Psoas muscle (tissue), 8 donors: Measurements from ENCODE around the gene CRTAC1. TPM values are rescaled to one million over a fixed set of nuclear protein-coding genes. Genes with fewer than 3 reads are reported as not detected.

Experiments used
- ATAC-seq, 4 donors: fragments of 200-7000 bp; cut with Tn5 transposase; one replicate each; pipeline ENCODE4 v1.9.1; 2020; ENCODE audit warnings: moderate library complexity in 3 of 4, mild to moderate bottlenecking in 2 of 4
- DNase-seq, 2 donors: peaks; one replicate each; pipeline ENCODE4 v3.0.0-alpha.2; 2020
- H3K27ac ChIP-seq: fragments of 200-600 bp; one replicate; pipeline ENCODE4 v1.8.0; 2022
- H3K27me3 ChIP-seq, 3 donors: fragments of 200-600 bp in 1 of 3; one replicate each; pipeline versions ENCODE4 v1.6.1 to v1.8.0; 2013 to 2022; ENCODE audit warnings: low read length in 2 of 3, mild to moderate bottlenecking in 2 of 3, moderate library complexity in 1 of 3; ENCODE audit not compliant: insufficient read depth in 3 of 3
- H3K36me3 ChIP-seq, 2 donors: fragments of 200-600 bp in 1 of 2; one replicate each; pipeline versions ENCODE4 v1.6.1 to v1.8.0; 2013 to 2022; ENCODE audit warnings: low read depth in 1 of 2, mild to moderate bottlenecking in 1 of 2, moderate library complexity in 1 of 2; ENCODE audit not compliant: insufficient read depth in 1 of 2
- H3K4me1 ChIP-seq: fragments of 200-600 bp; one replicate; pipeline ENCODE4 v1.8.0; 2022
- H3K4me3 ChIP-seq: fragments of 200-600 bp; one replicate; pipeline ENCODE4 v1.8.0; 2022; ENCODE audit warnings: mild to moderate bottlenecking
- H3K9me3 ChIP-seq: fragments of 200-600 bp; one replicate; pipeline ENCODE4 v1.8.0; 2022
- WGBS, 3 donors: extraction: QIAGEN DNeasy Blood & Tissue Kit; methylation state at CpG; one replicate each; pipeline versions ENCODE4 v1.1.6 to v1.1.7; 2013; 5-methylcytosine and 5-hydroxymethylcytosine counted together
- intact Hi-C, 2 donors: fragments of 100-400 bp; cut with DNase I; formaldehyde crosslinking; loops; one replicate each; pipeline versions ENCODE4 v1.11.0 to v1.14.2; 2022
- polyA plus RNA-seq, 3 donors: library from polyadenylated mRNA; stranded (reverse); fragments of 200-250 nt; gene quantifications; one replicate each; pipeline ENCODE4 v1.2.3, GENCODE V29; 2013
- total RNA-seq, 4 donors: library from RNA; stranded (reverse); fragmentation: NEBNext Ultra II Directional in 2 of 4; extraction: Animal tissue kit (Norgen Biotek cat#: 25700) in 2 of 4; gene quantifications; one replicate each; pipeline versions ENCODE4 v1.2.1 to v1.2.4, GENCODE V29; 2021 to 2023
- TF ChIP-seq, protein P1 (sequence below): fragments of 200-600 bp; IDR thresholded peaks from one replicate; pipeline ENCODE4 v1.8.0; 2022; ENCODE audit warnings: antibody characterized with exemption
- donor health status: healthy with polysubstance abuse.
- donor health status: DM: no; HTN: no; CAD: no; lungs with moderate emphysema.
- donor health status: Bipolar disorder and iron deficiency.
- donor health status: healthy.
- donor health status: DM: yes; HTN: yes; CAD: no.
- donor health status: DM: no; HTN: no; CAD: no.
- donor health status: DM: no; HTN: no; CAD: no.
- donor health status: DM: yes; HTN: yes; CAD: no.

Gene CRTAC1
- total and polyA plus RNA-seq, 7 donors: 0.07 to 0.93 (median 0.30) TPM

DNA sequence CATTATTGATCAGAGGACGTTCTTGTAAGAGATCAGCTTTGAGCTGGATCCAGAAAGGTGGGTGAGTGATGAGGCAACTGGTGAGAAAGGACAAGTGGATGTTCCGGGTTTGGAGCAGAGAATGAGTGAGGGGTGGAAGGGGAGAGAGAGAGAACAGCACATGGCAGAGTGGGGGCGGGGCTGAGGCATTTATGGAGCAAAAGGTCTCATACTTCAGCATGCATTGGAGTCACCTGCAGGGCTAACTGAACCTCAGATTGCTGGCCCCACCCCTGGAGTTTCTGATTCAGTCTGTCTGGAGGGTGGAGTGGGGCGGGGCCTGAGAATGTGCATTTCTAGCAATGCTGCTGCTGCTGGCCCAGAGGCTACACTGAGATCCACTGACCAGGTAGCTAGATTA is 109.6 kb downstream of the CRTAC1 start:
- DNase-seq (no peak), ATAC-seq (no peak)
- Histone ChIP-seq H3K4me1 (peaks cover 3% of the 10 kb centered on the region), H3K9me3 (no peaks in the 10 kb centered on the region), H3K36me3 (no peaks in the 10 kb centered on the region), H3K27me3 (peaks cover 0 to 18% (median 0%) of the 10 kb centered on the region in 3 donors), H3K4me3 (no peak overlapping the region), H3K27ac (no peak overlapping the region)
- intact Hi-C loops: no loop called here
- TF ChIP-seq, protein P1, sequence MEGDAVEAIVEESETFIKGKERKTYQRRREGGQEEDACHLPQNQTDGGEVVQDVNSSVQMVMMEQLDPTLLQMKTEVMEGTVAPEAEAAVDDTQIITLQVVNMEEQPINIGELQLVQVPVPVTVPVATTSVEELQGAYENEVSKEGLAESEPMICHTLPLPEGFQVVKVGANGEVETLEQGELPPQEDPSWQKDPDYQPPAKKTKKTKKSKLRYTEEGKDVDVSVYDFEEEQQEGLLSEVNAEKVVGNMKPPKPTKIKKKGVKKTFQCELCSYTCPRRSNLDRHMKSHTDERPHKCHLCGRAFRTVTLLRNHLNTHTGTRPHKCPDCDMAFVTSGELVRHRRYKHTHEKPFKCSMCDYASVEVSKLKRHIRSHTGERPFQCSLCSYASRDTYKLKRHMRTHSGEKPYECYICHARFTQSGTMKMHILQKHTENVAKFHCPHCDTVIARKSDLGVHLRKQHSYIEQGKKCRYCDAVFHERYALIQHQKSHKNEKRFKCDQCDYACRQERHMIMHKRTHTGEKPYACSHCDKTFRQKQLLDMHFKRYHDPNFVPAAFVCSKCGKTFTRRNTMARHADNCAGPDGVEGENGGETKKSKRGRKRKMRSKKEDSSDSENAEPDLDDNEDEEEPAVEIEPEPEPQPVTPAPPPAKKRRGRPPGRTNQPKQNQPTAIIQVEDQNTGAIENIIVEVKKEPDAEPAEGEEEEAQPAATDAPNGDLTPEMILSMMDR: no peak
- WGBS, 3 donors: 52 to 66% (median 56%) methylated on average over 4 of the region's 4 CpGs

DNA sequence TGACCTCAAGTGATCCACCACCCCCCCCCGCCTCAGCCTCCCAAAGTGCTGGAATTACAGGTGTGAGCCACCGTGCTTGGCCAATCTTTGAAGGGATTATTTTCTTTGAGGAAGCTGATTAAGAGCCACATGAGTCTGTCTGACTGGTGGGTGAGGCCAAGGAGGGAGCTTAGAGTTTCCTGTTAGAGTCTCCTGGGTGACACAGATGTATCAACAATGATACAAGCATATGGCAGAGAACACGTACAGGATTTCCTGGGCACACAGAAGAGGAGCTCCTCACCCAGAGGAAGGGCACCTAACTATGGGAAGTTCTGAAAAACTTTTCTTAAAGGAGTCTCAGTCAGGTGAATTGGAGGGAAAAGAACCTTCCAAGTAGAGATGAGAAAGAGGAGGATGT is 111.4 kb downstream of the CRTAC1 start:
- Histone ChIP-seq H3K36me3 (no peaks in the 10 kb centered on the region), H3K9me3 (no peaks in the 10 kb centered on the region), H3K27me3 (peaks cover 0 to 24% (median 0%) of the 10 kb centered on the region in 3 donors), H3K27ac (no peak overlapping the region), H3K4me1 (peaks cover 9% of the 10 kb centered on the region), H3K4me3 (no peak overlapping the region)
- DNase-seq (no peak), ATAC-seq (no peak)
- intact Hi-C loops: loop anchor here in 1 of 2 donors (10.0 kb wide), 1 partner anchor 1326 kb away; no protein-coding TSS in a partner anchor
- TF ChIP-seq, protein P1: no peak
- 57 to 64% (median 64%) methylated on average over 3 of the region's 3 CpGs for WGBS, 3 donors

DNA sequence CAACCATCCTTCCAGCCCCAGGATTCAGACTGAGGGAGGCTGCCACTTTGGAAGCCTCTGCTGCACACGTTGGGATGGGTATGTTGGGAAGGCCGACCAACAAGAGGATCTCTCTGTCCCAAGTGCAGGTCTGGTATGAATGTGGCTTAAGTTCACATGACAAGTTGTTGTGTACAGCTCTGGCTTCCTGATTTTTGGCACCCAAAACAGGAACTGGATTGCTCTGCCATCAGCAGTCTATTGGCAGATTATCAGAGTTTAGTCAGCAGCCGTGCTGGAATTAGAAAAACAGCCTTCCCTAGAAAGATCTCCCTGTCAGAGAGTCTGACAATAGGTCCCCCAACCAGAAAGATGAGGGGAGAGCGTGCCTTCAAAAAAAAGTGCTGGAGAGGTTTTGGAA is 113.8 kb downstream of the CRTAC1 start:
- Histone ChIP-seq H3K27me3 (peaks cover 0 to 15% (median 0%) of the 10 kb centered on the region in 3 donors), H3K4me3 (no peak overlapping the region), H3K4me1 (peaks cover 9% of the 10 kb centered on the region), H3K36me3 (no peaks in the 10 kb centered on the region), H3K9me3 (no peaks in the 10 kb centered on the region), H3K27ac (no peak overlapping the region)
- DNase-seq: no peak
- TF ChIP-seq, protein P1: no peak
- intact Hi-C loops: loop anchor here in 1 of 2 donors (2.0 to 10.0 kb wide), 2 partner anchors 124 to 1328 kb away; no protein-coding TSS in a partner anchor
- peak in 2 of 4 donors; percentile 30 to 49 for ATAC-seq
- 6 to 14% (median 12%) methylated on average over 4 of the region's 4 CpGs for whole genome bisulfite sequencing, 3 donors

DNA sequence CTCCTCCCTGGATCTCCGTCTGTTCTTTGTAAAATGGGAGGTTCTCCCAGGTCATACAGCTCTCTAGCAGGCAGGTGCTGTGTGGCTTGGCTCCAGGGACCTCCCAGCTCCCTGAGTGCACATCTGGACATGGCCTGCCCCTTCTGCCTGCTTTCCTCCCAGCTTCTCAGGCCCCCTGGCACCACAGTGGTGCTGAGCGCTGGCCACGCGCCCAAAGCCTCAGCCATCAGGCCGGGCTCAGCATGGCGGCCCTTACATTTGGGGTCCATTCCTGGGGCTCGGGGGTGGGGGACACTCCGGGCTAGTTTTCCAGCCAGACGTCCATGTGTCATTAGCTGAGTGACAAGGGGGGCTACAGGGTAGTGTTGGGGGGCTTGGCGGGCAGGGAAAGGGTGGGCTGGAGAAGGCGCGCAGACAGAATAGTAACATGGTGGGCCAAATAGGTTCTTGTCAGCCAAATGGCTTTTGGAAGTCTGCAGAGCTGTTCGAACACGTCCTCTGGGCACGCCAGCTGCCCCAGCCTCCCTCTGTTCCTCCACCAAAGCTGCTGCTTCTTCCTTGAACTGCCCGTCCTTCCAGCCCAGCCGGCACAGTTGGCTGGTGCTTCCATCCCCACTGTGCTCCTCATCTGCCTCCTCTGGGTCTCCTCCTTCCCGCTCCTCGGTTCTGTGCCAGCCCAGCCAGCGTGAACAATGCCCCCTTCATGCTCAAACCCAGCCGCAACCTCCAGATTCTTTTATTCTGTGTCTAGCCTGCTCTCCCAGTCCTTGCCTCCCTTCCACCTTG is 114.9 kb downstream of the CRTAC1 start:
- peaks cover 0 to 15% (median 0%) of the 10 kb centered on the region in 3 donors for H3K27me3 ChIP-seq
- ATAC-seq: no peak
- no peak overlapping the region for H3K4me3 ChIP-seq
- H3K9me3 ChIP-seq: no peaks in the 10 kb centered on the region
- peaks cover 9% of the 10 kb centered on the region for H3K4me1 ChIP-seq
- no peaks in the 10 kb centered on the region for H3K36me3 ChIP-seq
- intact Hi-C loops: loop anchor here (2.0 to 10.0 kb wide), 3 partner anchors 125 to 1331 kb away; no protein-coding TSS in a partner anchor
- TF ChIP-seq, protein P1: no peak
- no peak for DNase-seq
- no peak overlapping the region for H3K27ac ChIP-seq
- WGBS, 3 donors: 51 to 59% (median 52%) methylated on average over 21 of the region's 21 CpGs
